Measurements from ENCODE around the gene POLA1. TPM values are rescaled to one million over a fixed set of nuclear protein-coding genes. Genes with fewer than 3 reads are reported as not detected.

Gene POLA1
- total and polyA plus RNA-seq, 12 donors: 2.2 to 11.0 (median 5.9) TPM

DNA sequence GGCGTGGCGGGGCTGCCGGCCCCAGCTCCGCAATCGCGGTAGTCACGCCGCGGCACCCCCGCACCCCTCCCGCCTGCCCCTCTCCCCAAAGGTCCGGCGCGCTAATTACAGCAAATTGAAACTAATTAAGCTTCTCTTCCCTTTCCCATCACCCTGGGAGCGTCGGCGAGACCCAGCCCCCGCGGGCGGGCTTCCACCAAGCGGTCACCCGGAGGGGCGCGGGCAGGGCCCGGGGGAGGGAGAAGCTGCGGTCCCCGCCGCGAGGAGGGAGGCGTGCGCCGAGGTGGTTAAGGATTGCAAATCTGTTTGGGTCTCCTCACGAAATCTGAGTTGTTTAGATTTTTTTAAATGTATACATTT is 308.9 kb downstream of the POLA1 start:
- Histone ChIP-seq H3K27ac (no peak overlapping the region), H3K36me3 (replicated peaks in 1 of 2) (no peaks in the 10 kb centered on the region), H3K4me1 (replicated peaks in 1 of 2) (peaks cover 0 to 8% of the 10 kb centered on the region in 2 donors), H3K9me3 (replicated peaks in 1 of 3) (no peaks in the 10 kb centered on the region), H3K27me3 (peaks cover 58% of the 10 kb centered on the region), H3K4me3 (no peak overlapping the region)
- intact Hi-C loops (cut with DNase I): no loop called here
- 8 to 46% (median 23%) methylated on average over 25 to 29 of the region's 33 CpGs; no CpG with 5 or more reads in 1 of the 4 donors for WGBS, 4 donors
- DNase-seq: no peak
- no peak for TF ChIP-seq POLR2A (IDR thresholded peaks at IDR 0.05)
- TF ChIP-seq, protein P1, sequence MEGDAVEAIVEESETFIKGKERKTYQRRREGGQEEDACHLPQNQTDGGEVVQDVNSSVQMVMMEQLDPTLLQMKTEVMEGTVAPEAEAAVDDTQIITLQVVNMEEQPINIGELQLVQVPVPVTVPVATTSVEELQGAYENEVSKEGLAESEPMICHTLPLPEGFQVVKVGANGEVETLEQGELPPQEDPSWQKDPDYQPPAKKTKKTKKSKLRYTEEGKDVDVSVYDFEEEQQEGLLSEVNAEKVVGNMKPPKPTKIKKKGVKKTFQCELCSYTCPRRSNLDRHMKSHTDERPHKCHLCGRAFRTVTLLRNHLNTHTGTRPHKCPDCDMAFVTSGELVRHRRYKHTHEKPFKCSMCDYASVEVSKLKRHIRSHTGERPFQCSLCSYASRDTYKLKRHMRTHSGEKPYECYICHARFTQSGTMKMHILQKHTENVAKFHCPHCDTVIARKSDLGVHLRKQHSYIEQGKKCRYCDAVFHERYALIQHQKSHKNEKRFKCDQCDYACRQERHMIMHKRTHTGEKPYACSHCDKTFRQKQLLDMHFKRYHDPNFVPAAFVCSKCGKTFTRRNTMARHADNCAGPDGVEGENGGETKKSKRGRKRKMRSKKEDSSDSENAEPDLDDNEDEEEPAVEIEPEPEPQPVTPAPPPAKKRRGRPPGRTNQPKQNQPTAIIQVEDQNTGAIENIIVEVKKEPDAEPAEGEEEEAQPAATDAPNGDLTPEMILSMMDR (IDR thresholded peaks at IDR 0.05): no peak

DNA sequence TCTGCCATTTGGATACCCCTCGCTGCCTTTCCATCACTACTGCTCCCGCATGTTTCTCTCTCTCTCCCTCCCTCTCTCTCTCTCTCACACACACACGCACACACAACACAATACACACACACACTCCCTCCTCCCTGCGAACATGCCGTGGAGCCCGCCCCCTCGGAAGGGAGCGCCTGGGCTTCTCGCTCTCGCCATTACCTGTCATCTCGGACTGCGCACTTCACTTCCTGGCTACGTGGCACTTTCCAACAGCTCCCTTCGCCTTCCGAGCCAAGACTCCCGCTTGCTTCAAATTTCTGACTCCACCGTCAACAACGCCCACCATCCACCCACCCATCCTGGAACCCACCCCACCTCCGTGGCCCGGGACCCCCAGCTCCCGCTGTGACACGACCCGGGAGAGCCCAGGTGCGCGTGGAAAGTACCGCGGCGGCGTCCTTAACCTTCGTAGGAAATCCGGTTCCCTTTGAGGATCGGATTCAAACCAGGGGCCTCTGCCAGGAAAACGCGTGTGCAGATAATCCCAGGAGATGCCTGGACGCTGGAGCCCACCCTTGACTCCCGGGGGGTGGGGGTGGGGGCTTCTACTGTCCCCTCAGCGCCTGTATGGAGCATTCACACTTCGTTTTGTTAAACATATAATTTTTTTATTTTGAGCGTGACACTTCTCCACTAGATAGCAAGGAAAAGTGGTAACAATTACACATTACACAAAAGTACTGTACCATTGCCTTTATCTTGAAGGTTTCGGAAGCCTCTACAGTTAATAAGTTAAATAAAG is 309.5 kb downstream of the POLA1 start:
- intact Hi-C loops (cut with DNase I): no loop called here
- 33 to 43% (median 39%) methylated on average over 32 to 40 of the region's 40 CpGs for WGBS, 4 donors

DNA sequence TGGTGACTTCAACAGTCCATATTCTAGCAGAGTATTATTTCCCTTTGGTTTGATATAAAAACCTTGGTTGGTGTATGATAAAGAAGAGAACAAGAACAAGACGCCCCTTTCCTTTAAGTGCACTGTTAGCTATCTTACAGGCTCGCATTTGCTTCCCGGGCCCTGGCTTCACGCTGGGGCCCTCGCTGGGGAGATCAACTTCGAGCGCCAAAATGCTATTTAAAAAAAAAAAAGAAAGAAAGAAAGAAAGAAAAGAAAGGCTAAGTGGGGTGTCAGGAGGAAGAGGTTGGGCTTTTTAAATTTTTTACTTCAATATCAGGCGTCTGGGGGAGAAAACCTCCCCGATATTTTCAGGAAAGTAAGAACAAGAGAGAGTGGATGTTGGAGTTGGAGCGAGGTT is 310.3 kb downstream of the POLA1 start:
- Histone ChIP-seq H3K27ac (no peak overlapping the region), H3K4me1 (replicated peaks in 1 of 2) (peaks cover 0 to 8% of the 10 kb centered on the region in 2 donors), H3K36me3 (replicated peaks in 1 of 2) (no peaks in the 10 kb centered on the region), H3K9me3 (replicated peaks in 1 of 3) (no peaks in the 10 kb centered on the region), H3K27me3 (peaks cover 70% of the 10 kb centered on the region), H3K4me3 (no peak overlapping the region)
- WGBS, 4 donors: 46 to 60% (median 47%) methylated on average over 10 of the region's 10 CpGs
- TF ChIP-seq, protein P1 (IDR thresholded peaks at IDR 0.05): no peak
- no peak for TF ChIP-seq POLR2A (IDR thresholded peaks at IDR 0.05)
- no peak for DNase-seq
- intact Hi-C loops (cut with DNase I): no loop called here

More for the DNA sequence above, 309.5 kb downstream of the POLA1 start:
- no peak for DNase-seq
- Histone ChIP-seq H3K36me3 (replicated peaks in 1 of 2) (no peaks in the 10 kb centered on the region), H3K4me1 (replicated peaks in 1 of 2) (peaks cover 0 to 8% of the 10 kb centered on the region in 2 donors), H3K27me3 (peaks cover 62% of the 10 kb centered on the region), H3K4me3 (no peak overlapping the region), H3K9me3 (replicated peaks in 1 of 3) (no peaks in the 10 kb centered on the region), H3K27ac (no peak overlapping the region)
- TF ChIP-seq, protein P1 (IDR thresholded peaks at IDR 0.05): no peak
- TF ChIP-seq POLR2A (IDR thresholded peaks at IDR 0.05): no peak

DNA sequence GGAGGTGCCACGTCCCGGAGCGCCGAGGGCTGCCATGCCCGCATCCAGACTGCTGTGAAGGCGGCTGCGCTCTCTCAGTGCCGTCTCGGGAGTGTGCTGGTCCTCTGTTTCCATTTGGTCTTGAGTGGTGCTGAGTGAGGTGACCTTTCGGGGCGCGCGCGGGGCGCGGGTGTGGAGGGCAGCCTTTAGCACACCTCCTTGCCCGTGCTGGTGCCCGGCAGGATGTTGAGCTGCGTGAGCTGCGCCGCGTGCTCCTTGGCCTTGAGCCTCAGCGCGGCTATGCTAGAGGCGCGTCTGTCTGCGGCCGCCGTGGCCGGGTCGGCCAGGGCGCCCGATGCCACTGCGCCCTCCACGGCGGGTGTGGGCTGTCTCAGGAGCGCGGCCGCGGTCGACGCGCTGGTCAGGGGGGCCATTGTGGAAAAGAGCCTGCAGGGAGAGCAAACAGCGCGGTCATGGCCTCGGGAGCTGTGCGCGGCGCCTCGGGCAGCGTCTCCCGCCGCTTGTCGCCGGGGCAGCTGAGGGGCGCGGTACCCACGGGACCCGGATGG is 310.8 kb downstream of the POLA1 start:
- Histone ChIP-seq H3K4me3 (no peak overlapping the region), H3K27ac (no peak overlapping the region)
- 4 to 24% (median 20%) methylated on average over 4 to 59 of the region's 59 CpGs for WGBS, 4 donors

More for the DNA sequence above, 310.8 kb downstream of the POLA1 start:
- Histone ChIP-seq H3K4me1 (replicated peaks in 1 of 2) (peaks cover 0 to 8% of the 10 kb centered on the region in 2 donors), H3K27me3 (peaks cover 75% of the 10 kb centered on the region), H3K9me3 (replicated peaks in 1 of 3) (no peaks in the 10 kb centered on the region), H3K36me3 (replicated peaks in 1 of 2) (no peaks in the 10 kb centered on the region)
- DNase-seq: no peak
- intact Hi-C loops (cut with DNase I): no loop called here
- TF ChIP-seq POLR2A (IDR thresholded peaks at IDR 0.05): no peak
- TF ChIP-seq, protein P1 (IDR thresholded peaks at IDR 0.05): no peak

Measured in adrenal gland (tissue), 12 donors.